ENCODE results near the gene C5AR2.
"Not testable (repeated sequence)": the region's sequence is repeated elsewhere in the genome, so short reads cannot be mapped to it uniquely, and the experiment has no call there.

C5AR2 gene

GRCh38 chr19:47324502-47324901 is 7.5 kb upstream of the C5AR2 start:
- no peak for DNase-seq

GRCh38 chr19:47330466-47330869 is 1.5 kb upstream of the C5AR2 start:
- DNase-seq = no peak

GRCh38 chr19:47331490-47331889 is 485 bp upstream of the C5AR2 start:
- no peak for DNase-seq

GRCh38 chr19:47336765-47337718 is 5.1 kb downstream of the C5AR2 start:
- not testable (repeated sequence) for DNase-seq

GRCh38 chr19:47339196-47339880 is 7.4 kb downstream of the C5AR2 start:
- DNase-seq = no peak

GRCh38 chr19:47340477-47341208 is 8.7 kb downstream of the C5AR2 start:
- no peak for DNase-seq

GRCh38 chr19:47341734-47342133 is 9.8 kb downstream of the C5AR2 start:
- DNase-seq = no peak

- DNase-seq = no peak
Measured at GRCh38 chr19:47343194-47343802, 11.3 kb downstream of the C5AR2 start.

- DNase-seq = no peak
Measured at GRCh38 chr19:47344425-47344824, 12.4 kb downstream of the C5AR2 start.

- not testable (repeated sequence) for DNase-seq
Measured at GRCh38 chr19:47346024-47346423, 14.0 kb downstream of the C5AR2 start.

GRCh38 chr19:47348819-47349795 is 17.1 kb downstream of the C5AR2 start, which contains the start of gene DHX34:
Gene DHX34, plus strand, starts transcription at chr19:47349315. Its CDS starts 3,716 bp downstream, at chr19:47353031.
- peak; percentile 96 for DNase-seq

- DNase-seq = no peak
Measured at GRCh38 chr19:47350630-47351029, 18.7 kb downstream of the C5AR2 start.

- DNase-seq = peak; percentile 5
Measured at GRCh38 chr19:47351548-47351947, 19.6 kb downstream of the C5AR2 start.

GRCh38 chr19:47352095-47352494 is 20.1 kb downstream of the C5AR2 start:
- DNase-seq = no peak

GRCh38 chr19:47353307-47353712 is 21.3 kb downstream of the C5AR2 start:
- DNase-seq = no peak

GRCh38 chr19:47356900-47357299 is 24.9 kb downstream of the C5AR2 start:
- no peak for DNase-seq

GRCh38 chr19:47357788-47358680 is 26.1 kb downstream of the C5AR2 start:
- DNase-seq = no peak

GRCh38 chr19:47358936-47359335 is 27.0 kb downstream of the C5AR2 start:
- DNase-seq = no peak

- DNase-seq = no peak
Measured at GRCh38 chr19:47362321-47362720, 30.3 kb downstream of the C5AR2 start.

- no peak for DNase-seq
Measured at GRCh38 chr19:47363758-47364531, 32.0 kb downstream of the C5AR2 start.
